ENCODE measurements around the gene HSPA1L. TPM values are rescaled to one million over a fixed set of nuclear protein-coding genes. Genes with fewer than 3 reads are reported as not detected.
"Not testable (repeated sequence)": the region's sequence is repeated elsewhere in the genome, so short reads cannot be mapped to it uniquely, and the experiment has no call there.

The HSPA1L gene
- total RNA-seq, 1 experiment from 2014 or later, result 0.84 TPM

DNA sequence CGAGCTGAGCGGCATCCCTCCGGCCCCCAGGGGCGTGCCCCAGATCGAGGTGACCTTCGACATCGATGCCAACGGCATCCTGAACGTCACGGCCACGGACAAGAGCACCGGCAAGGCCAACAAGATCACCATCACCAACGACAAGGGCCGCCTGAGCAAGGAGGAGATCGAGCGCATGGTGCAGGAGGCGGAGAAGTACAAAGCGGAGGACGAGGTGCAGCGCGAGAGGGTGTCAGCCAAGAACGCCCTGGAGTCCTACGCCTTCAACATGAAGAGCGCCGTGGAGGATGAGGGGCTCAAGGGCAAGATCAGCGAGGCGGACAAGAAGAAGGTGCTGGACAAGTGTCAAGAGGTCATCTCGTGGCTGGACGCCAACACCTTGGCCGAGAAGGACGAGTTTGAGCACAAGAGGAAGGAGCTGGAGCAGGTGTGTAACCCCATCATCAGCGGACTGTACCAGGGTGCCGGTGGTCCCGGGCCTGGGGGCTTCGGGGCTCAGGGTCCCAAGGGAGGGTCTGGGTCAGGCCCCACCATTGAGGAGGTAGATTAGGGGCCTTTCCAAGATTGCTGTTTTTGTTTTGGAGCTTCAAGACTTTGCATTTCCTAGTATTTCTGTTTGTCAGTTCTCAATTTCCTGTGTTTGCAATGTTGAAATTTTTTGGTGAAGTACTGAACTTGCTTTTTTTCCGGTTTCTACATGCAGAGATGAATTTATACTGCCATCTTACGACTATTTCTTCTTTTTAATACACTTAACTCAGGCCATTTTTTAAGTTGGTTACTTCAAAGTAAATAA is 2.2 kb upstream of the HSPA1L start:
- DNase-seq (ENCODE audit: low read depth), result peak; percentile 25

- DNase-seq (ENCODE audit: low read depth), result peak; percentile 98
Measured at GRCh38 chr6:31814677-31815024, 432 bp downstream of the HSPA1L start.

- DNase-seq (ENCODE audit: low read depth), result no peak
Measured at GRCh38 chr6:31813465-31813849, 1.6 kb downstream of the HSPA1L start.

DNA sequence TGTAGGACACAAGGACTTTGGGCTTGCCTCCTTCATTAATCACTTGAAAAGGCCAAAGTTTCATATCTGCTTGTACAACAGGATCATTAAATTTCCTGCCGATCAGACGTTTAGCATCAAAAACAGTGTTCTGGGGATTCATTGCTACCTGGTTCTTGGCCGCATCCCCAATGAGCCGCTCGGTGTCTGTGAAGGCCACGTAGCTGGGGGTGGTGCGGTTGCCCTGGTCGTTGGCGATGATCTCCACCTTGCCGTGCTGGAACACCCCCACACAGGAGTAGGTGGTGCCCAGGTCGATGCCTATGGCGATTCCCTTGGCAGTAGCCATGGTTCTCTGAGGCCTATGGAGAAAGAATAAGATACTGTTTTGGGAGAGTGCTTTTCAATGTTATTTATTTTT is 3.4 kb downstream of the HSPA1L start:
- DNase-seq (ENCODE audit: low read depth), result no peak

- not testable (repeated sequence) for DNase-seq (ENCODE audit: low read depth)
Measured at GRCh38 chr6:31808599-31808998, 6.5 kb downstream of the HSPA1L start.

GRCh38 chr6:31806470-31807272 is 8.4 kb downstream of the HSPA1L start, which contains the start of gene LSM2:
Gene LSM2, minus strand, starts transcription at chr6:31806966. Its CDS starts 209 bp downstream, at chr6:31806757.
- DNase-seq (ENCODE audit: low read depth), result peak; percentile 95

- no peak for DNase-seq (ENCODE audit: low read depth)
Measured at GRCh38 chr6:31805939-31806469, 9.1 kb downstream of the HSPA1L start.

DNA sequence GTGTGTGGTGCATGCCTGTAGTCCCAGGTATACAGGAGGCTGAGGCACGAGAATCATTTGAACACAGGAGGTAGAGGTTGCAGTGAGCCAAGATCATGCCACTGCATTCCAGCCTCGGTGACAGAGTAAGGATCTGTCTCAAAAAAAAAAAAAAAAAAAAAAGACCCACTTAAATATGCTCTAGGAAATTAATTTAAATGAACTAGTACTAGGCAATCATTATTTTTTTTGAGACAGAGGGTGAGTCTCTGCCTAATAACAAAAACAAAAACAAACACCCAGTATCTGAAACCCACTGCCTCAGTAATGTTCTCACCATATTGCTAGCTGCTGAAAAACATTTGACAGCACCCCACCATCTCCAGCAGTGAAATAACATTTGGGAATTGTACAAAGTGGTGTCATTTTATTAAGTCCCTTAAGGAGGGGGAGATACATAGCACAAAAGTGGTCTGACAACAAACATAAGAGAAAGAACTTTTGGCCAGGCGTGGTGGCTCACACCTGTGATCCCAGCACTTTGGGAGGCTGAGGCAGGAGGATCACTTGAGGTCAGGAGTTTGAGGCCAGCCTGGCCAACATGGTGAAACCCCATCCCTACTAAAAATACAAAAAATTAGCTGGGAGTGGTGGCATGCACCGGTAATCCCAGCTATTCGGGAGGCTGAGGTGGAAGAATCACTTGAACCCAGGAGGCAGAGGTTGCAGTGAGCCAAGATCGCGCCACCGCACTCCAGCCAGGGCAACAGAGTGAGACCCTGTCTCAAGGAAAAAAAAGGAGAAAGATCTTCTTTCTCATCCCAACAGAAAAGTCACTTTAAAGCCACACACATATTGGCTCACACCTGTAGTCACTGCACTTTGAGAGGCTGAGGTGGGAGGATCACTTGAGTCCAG is 13.8 kb downstream of the HSPA1L start:
- not testable (repeated sequence) for DNase-seq (ENCODE audit: low read depth)

- DNase-seq (ENCODE audit: low read depth), result no peak
Measured at GRCh38 chr6:31799781-31800180, 15.3 kb downstream of the HSPA1L start.

DNA sequence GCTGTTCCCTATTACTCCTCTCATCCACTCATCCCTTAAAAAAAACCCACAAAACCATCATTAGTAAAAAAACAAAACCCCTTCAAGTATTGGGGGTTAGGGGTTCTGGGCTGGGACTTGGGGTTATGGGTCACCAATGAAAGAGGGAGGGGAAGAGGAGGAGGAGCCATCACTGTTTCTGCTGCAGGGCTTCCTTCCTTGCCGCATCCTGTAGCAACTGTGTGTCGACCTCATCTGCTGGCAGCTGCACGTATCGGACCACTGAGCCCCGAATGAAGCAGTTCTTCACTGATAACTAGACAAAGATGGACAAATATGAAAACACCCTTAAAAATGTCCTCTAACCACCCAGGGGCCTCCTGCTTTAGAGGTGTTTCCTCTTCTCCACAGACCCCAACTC is 17.5 kb downstream of the HSPA1L start:
- DNase-seq (ENCODE audit: low read depth), result no peak

DNA sequence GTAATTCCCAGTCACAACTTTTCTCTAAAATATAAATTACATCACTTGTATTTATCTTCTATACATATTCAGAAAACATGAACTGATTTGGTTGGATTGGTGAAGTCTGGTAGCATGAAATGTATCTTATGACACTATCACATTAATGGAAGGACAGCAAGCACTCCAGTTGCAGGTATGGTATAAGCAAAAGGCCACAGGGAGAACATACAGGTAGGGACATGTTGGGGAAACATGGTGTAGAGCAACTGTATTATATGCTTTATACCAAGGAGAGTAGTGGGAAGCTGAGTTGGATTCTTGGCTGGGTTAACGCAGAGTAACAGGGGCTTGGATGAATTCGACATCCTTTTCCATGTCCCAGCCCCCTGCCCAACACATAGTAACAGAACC is 18.1 kb downstream of the HSPA1L start:
- no peak for DNase-seq (ENCODE audit: low read depth)

GRCh38 chr6:31795616-31796298 is 19.3 kb downstream of the HSPA1L start, which contains the start of gene VARS1:
Gene VARS1, minus strand, starts transcription at chr6:31795752. Its CDS starts 535 bp downstream, at chr6:31795217.
- DNase-seq (ENCODE audit: low read depth), result peak; percentile 92

GRCh38 chr6:31794866-31795615 is 20.0 kb downstream of the HSPA1L start:
- DNase-seq (ENCODE audit: low read depth), result no peak

- peak; percentile 26 for DNase-seq (ENCODE audit: low read depth)
Measured at GRCh38 chr6:31794294-31794865, 20.7 kb downstream of the HSPA1L start.

- not testable (repeated sequence) for DNase-seq (ENCODE audit: low read depth)
Measured at GRCh38 chr6:31793927-31794245, 21.2 kb downstream of the HSPA1L start.

- peak; percentile 49 for DNase-seq (ENCODE audit: low read depth)
Measured at GRCh38 chr6:31792761-31793171, 22.3 kb downstream of the HSPA1L start.

- DNase-seq (ENCODE audit: low read depth), result no peak
Measured at GRCh38 chr6:31792090-31792374, 23.1 kb downstream of the HSPA1L start.

GRCh38 chr6:31791324-31792089 is 23.6 kb downstream of the HSPA1L start:
- peak; percentile 49 for DNase-seq (ENCODE audit: low read depth)

DNA sequence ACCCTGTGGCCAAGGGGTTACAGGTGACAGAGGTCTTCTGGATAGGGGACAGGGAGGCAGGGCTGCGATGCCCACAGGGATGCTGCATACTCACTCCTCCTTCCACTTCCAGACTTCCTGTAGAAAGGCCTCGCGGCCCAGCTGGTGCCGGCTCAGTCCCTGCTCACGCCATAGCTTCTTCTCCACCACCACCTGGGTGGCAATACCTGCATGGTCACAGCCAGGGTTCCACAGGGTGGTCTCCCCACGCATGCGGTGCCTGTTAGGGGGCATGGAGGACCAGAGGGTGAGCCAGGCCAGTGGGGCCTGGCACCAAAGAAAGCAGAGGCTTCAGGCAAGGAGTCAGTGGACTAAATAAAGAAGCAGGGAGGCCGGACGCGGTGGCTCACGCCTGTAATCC is 29.6 kb downstream of the HSPA1L start:
- no peak for DNase-seq (ENCODE audit: low read depth)

Data from RPMI7951 (cell line).